H4 (cell line): Measurements from ENCODE around the gene KIF1A. TPM values are rescaled to one million over a fixed set of nuclear protein-coding genes. Genes with fewer than 3 reads are reported as not detected.

ENCODE experiments used
- DNase-seq: peaks from one replicate; pipeline ENCODE4 v3.0.0-alpha.2; 2015; ENCODE audit warnings: low spot score
- total RNA-seq: library from RNA; depleted of rRNA; stranded (reverse); fragments of >200 nt; shearing (Covaris generic); gene quantifications from 2 replicates; pipeline ENCODE4 v1.2.3, GENCODE V29; 2014

KIF1A gene
- total RNA-seq, 1 experiment from 2014 or later = 1.4 TPM

GRCh38 chr2:240719676-240720545 lies 100.1 kb downstream of the KIF1A start:
- DNase-seq = no peak

- no peak for DNase-seq
Observed at GRCh38 chr2:240718896-240719490, 101.0 kb downstream of the KIF1A start.

GRCh38 chr2:240717681-240718581 lies 102.1 kb downstream of the KIF1A start:
- no peak for DNase-seq

- DNase-seq = no peak
Observed at GRCh38 chr2:240717181-240717641, 102.8 kb downstream of the KIF1A start.

- DNase-seq = no peak
Observed at GRCh38 chr2:240716130-240716798, 103.8 kb downstream of the KIF1A start.

GRCh38 chr2:240714747-240715725 lies 105.0 kb downstream of the KIF1A start:
- DNase-seq = no peak

GRCh38 chr2:240713928-240714746 lies 105.9 kb downstream of the KIF1A start:
- DNase-seq = no peak

GRCh38 chr2:240713071-240713927 lies 106.7 kb downstream of the KIF1A start:
- no peak for DNase-seq

- no peak for DNase-seq
Observed at GRCh38 chr2:240712121-240712520, 107.9 kb downstream of the KIF1A start.

- no peak for DNase-seq
Observed at GRCh38 chr2:240711701-240712100, 108.3 kb downstream of the KIF1A start.

GRCh38 chr2:240711296-240711695 lies 108.7 kb downstream of the KIF1A start:
- DNase-seq = no peak

- DNase-seq = no peak
Observed at GRCh38 chr2:240708457-240708856, 111.6 kb downstream of the KIF1A start.

GRCh38 chr2:240707821-240708220 lies 112.2 kb downstream of the KIF1A start:
- DNase-seq = no peak

GRCh38 chr2:240707043-240707756 lies 112.8 kb downstream of the KIF1A start:
- DNase-seq = no peak

- no peak for DNase-seq
Observed at GRCh38 chr2:240705204-240705791, 114.7 kb downstream of the KIF1A start.

- DNase-seq = no peak
Observed at GRCh38 chr2:240704651-240705050, 115.4 kb downstream of the KIF1A start.
